Activated CD4-positive, alpha-beta T cell treated with anti-CD3 and anti-CD28 coated beads for 48 hours (primary cell): ENCODE data around the gene PLCD3.
"Not testable (repeated sequence)": the region's sequence is repeated elsewhere in the genome, so short reads cannot be mapped to it uniquely, and the experiment has no call there.

Experiments
- DNase-seq: peaks from one replicate; pipeline ENCODE4 v3.0.0-alpha.2; 2020

Gene PLCD3

DNA sequence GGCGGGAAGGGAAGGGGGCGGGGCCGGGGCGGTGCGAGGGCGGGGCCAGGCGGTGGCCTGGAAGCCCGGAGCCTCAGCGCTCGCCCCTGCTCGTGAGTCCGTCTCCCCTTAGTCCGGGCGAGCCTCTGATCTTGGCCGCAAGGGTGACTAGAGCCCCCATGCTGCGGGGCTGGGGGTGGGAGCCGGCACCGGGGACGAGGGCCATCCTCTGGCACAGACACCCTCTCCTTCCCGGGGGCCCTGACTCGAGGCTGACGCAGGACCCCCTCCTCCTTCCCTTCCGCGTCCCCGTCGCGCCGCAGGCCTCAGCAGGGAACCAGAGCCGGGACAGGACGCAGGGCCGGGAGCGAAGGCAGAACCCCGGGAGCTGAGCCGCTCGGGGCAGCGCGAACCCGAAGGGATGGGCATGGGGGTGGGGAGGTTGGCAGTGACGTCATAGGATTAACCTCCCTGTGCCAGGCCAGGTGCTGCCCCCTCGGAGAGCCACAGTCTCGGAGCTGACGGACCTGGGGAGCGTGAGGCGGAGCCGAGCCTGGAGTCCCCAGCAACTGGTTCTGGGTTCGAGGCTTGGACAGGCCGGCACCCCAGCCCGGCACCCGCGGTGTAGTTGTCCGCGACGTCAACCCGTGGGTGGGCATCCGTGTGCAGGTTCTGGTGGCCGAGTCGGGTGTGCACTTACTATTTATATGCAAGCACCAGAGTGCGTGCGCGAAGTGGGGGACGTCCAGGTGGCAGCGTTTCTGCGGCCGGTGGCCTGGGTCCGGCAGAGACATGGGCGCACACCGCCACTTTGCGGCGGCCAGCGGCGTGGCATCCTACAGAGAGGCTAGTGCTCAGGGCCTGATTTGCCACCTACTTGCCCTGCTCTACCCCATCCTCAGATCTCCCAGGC is 503 bp upstream of the PLCD3 start:
- DNase-seq: peak; percentile 72

- peak; percentile 66 for DNase-seq
Observed at GRCh38 chr17:45131616-45132319, 547 bp downstream of the PLCD3 start.

DNA sequence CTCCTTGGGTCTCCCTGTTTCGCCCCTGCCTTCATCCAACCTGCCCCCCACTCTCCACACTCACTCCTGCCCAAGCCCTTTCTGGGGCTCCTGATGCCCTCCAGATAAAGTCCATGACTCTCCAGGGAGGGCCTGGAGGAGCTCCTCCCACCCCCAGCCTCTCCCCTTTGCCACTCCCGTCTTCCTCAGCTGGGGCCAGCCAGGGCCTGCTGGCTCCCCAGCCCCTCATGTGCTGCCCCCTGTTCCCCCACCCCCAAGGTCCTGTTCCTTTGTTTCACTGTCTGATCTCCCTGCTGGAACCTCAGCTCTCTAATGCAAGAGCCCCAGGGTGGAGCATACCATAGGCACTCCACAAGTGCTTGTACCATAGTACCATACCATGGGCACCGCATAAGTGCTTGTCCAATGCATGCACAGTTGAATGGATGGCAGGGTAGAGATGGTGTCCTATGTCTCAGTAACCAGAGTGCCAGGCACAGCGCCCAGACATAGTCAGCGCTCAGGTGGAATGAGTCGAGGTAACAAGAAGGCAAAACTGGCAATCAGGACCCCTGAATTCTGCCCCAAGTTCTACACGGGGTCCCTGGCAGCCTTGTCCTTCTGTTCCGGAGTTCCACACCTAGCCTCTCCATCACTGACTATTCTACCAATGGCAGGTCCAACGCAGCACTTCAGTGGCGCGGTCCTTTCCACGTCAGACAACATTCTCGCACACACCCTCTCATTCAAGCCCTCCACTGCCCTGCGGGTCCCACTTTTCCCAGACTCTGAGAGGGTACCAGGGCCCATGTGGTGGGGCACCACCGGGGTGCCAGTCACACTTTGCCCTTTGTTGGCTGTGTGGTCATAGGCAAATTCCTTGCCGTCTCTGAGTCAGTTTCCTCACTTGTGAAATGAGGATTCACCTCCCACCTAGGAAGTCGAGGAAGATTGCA is 1.4 kb downstream of the PLCD3 start:
- DNase-seq: no peak

DNA sequence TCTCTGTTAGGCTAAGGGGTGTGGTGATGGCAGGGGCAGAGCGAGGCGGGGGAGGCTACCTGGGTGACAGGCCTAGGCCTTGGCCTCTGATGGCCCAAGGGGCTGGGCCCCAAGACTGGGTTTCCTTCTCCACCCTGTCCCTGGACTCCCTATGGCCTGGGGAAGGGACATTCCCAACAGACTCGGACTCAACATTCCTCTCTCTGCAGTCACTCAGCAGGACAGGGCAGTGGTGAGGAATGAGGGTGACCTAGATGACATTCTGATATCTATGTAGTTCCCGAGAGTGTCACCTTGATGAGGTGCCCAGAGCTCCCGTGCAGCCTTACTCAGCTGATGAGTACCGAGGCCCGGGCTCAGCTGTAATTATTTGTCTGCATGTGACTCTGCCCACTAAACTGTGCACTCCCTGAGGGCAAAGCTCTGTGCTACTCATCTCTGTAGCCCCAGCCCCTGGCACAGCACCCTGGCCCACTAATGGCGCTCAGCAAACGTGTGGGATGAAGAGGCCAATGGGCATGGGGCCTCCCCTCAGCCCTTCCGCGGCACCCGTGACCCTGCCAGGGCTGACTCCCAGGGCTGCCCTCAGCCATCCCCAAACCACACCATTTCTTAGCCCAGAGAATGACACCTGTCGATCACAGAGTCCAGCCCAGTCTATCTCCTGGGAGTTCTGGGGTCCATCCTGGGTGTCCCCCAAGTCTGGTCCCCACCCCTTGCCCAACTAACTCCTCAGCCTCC is 2.2 kb downstream of the PLCD3 start:
- DNase-seq: no peak

- no peak for DNase-seq
Observed at GRCh38 chr17:45129426-45129939, 2.8 kb downstream of the PLCD3 start.

GRCh38 chr17:45128989-45129388 is 3.3 kb downstream of the PLCD3 start:
- DNase-seq: no peak

DNA sequence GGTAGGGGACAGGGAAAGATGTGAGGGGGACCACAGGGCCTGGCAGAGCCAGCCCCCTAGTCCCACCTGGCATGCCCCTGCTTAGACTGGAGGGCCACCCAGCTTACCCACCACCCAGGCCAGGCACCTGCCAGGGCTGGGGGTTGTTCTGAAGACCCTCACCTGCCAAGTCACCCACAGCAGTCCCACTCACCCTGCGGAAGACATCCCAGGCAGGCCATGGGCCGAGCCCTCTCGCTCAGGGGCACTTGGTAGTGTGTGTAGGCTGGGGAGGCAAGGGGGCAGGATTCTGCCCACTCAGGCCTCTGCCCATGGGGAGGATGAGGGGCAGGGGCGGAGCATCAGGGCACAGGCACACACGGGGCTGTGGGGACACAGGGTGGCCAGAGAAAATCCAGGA is 4.0 kb downstream of the PLCD3 start:
- no peak for DNase-seq

GRCh38 chr17:45127548-45128300 is 4.6 kb downstream of the PLCD3 start:
- no peak for DNase-seq

DNA sequence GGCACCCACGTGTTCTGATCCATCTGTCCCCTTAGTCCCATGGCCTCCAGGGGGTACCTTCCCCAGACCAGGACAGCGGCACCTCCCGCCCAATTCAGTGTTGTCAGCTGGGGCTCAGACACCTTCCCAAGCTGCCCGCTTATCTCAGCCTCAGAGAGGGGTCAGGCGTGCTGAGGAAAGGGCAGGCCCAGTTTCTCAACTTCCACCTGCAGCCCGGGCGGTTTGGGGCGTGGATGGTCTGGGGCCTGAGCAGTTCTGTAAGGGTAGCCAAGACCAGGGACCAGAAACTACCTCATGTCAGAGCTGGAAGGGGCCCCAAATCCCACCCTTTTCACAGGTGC is 5.1 kb downstream of the PLCD3 start:
- DNase-seq: no peak

GRCh38 chr17:45125509-45125908 is 6.8 kb downstream of the PLCD3 start:
- no peak for DNase-seq

GRCh38 chr17:45124797-45125122 is 7.6 kb downstream of the PLCD3 start:
- DNase-seq: not testable (repeated sequence)

DNA sequence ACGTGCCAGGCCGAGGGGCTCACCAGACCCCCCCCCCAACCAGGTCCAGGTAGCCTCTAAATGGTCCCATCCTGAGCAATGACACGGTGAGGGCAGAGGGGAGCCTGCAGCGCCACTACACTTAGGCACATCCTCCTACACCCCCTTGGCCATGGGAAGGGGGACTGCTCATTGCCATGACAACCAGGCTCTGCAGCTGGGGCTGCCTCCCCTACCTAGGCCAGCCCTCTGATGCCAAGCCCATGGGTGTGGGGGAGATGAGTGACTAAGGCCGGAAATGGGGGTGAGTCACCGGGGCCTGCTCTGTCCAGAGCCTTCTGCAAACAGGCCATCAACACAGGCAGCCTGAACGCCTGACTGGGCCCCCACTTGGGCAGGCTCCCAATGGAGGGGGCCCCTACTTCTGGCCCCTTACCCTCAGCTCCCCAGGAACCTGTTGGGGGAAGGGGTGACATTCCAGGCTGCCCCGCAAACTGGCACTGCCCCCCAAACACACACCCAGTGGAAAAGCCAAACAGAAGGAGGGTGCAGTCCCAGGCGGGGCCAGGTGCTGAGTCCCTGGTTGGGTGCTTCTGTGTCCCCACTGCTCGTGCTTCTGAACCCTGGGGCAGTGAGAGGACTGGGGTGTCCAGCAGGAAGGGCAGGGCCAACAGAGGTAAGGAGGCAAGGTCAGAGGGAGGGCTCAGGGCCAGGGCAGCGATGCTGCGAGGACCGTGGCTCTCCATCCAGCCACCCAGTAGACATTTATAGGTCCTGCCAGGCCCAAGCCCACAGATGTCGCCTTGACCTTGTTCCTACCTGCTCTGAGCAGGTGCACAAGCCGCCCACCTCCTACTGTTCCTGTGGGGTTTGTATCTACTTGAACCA is 8.2 kb downstream of the PLCD3 start:
- peak; percentile 45 for DNase-seq

DNA sequence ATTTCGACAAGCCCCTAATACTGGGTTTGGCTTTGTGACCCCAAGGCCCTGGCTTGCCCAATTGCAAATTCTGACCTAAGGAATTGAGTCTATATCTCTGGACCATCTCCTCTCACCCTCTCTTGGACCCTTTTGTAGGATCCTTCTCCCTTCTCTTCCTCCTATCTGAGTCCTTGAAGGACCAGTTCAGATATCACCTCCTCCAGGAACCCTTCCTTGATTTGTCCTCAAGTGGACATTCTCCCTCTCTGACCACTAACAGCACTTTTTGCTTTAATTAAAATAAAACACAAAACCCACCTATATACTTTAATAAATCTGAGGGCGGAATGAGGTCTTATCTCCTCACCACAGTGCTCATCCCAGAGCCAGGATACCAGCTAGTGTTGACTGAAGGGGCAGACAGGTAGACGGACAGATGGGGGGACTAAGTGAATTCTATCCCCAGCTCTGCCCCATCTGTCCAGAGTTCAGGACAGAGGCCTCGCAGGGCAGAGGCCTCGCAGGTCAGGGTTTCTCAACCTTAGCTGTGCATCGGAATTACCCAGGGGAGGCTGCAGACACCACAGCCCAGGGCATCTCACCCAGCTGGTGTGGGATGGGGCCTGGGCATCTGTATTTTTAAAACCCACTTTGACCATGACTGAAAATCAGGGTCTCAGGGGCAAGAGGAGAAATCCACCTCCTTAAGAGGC is 9.1 kb downstream of the PLCD3 start:
- no peak for DNase-seq

GRCh38 chr17:45121055-45121454 is 11.3 kb downstream of the PLCD3 start:
- no peak for DNase-seq

- no peak for DNase-seq
Observed at GRCh38 chr17:45120558-45120957, 11.8 kb downstream of the PLCD3 start.

DNA sequence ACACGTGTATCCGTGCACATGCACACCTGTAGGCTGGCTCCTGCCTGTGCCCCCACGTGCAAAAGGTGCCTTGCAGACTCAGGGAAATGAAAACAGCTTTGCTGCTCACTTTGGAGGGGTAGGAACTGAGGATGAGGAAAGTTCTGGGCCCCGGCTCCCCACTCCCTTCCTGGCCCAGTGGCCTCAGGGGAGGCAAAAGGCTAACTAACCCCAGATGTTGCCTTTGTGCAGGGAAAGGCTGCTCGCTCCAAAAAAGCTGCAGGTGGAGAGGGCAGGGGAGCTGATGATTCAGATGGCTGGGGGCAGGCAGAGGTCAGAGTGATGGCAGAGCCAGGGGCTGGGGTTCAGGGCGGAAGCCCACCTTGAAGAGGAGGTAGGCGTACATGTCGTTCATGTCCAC is 12.4 kb downstream of the PLCD3 start:
- no peak for DNase-seq

DNA sequence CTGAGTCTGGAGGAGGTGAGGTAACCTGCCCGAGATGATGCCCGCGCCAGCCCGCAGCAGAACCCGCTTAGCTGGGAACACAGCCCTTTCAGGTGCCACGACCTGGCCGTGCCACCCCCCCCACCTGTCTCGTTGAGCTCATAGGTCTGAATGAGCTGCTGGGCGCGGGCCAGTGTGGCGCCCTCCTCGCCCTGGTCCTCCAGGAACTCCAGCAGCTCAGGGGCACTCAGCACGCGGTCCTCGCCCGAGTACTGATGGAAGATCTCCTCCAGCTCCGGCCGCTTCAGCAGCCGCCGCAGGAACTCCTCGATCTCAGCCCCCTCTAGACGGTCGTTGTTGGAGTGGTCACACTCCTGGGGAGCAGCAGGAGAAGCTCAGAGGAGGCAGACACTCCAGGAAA is 13.6 kb downstream of the PLCD3 start:
- DNase-seq: no peak

- no peak for DNase-seq
Observed at GRCh38 chr17:45117848-45118646, 14.3 kb downstream of the PLCD3 start.

GRCh38 chr17:45117334-45117733 is 15.0 kb downstream of the PLCD3 start:
- DNase-seq: no peak
